ENCODE results near the gene BLCAP.
"Not testable (repeated sequence)": the region's sequence is repeated elsewhere in the genome, so short reads cannot be mapped to it uniquely, and the experiment has no call there.

The BLCAP gene, protein sequence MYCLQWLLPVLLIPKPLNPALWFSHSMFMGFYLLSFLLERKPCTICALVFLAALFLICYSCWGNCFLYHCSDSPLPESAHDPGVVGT

DNA sequence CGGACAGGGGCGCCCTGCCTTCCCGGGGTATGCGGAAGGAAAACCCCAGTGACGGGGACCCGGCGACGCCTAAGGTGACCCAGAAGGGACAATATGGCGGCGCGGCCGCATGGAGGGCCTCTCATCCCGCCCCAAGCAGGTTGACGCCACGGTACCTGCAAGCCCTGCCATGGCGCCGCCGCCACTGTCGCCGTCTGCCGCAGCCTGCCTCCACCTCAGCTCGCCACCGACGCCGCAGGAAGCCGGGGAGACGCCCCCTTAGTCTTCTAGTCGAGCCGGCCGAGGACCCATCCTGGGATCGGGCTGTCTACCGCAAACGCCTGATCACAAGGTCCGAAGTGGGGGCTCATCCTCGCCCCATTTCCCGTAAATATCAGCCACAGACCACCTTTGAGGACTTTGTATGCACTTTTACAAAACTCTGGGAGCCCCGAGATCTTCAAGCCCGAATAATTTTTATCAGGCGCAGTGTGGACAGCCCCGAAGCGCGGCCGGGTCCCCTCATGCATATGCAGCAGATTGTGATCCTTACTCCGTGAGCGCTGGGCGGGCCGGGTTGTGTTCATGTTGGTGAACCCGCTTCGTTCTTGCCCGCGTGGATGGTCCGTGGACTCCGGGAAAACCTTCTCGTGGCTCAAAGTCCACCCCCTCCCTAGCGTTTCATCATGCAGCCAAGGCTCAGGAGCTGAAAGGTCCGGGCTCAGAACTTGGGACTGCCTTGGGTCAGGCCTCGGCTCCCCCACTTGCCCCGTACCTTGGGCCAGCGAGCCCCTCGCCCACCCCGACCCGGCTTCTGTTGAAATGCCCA, at the start of gene BLCAP:
TSS of gene BLCAP (minus strand) at position 239 of the 808 bp plus-strand sequence. CDS start 8,702 bp downstream, outside the sequence.
- peak; percentile 93 for ATAC-seq

DNA sequence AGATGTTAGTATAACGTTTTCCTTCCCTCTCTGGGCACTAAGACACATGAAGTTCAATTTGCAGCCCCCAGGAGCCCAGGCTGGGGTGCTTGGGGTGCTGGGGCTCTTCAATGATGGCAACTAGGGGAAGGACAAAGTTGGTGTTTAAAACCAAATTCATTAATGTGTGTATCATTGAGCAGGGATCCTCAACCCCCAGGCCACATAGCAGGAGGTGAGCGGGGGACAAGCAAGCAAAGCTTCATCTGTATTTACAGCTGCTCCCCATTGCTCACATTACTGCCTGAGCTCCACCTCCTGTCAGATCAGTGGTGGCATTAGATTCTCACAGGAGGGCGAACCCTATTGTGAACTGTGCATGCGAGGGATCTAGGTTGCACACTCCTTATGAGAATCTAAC, 49.8 kb upstream of the BLCAP start:
- ATAC-seq: not testable (repeated sequence)

GRCh38 chr20:37576911-37577310, 49.2 kb upstream of the BLCAP start:
- ATAC-seq: no peak

GRCh38 chr20:37575884-37576283, 48.2 kb upstream of the BLCAP start:
- ATAC-seq: no peak

GRCh38 chr20:37574199-37574890, 46.7 kb upstream of the BLCAP start:
- ATAC-seq: no peak

- ATAC-seq: no peak
Observed at GRCh38 chr20:37573626-37574198, 46.0 kb upstream of the BLCAP start.

DNA sequence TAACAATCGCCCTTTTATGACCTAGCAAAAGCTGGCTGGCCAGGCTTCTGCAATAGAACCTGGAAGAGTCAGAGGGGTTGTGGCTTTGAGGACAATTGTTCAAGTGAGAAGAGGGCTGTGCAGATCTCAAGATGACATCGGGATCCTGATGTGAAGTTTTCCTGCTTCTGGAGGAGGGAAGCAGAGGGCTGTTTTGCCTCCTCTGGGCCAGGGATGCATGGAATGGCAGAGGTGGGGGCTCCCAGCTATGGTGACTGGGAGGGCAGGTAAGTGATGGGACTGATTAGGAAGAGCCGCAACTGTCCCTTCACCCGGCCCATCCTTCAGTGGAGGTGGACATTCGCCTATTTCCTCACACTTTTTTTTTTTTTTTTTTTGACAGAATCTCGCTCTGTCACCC, 43.4 kb upstream of the BLCAP start:
- no peak for ATAC-seq

- no peak for ATAC-seq
Observed at GRCh38 chr20:37570419-37570818, 42.7 kb upstream of the BLCAP start.

DNA sequence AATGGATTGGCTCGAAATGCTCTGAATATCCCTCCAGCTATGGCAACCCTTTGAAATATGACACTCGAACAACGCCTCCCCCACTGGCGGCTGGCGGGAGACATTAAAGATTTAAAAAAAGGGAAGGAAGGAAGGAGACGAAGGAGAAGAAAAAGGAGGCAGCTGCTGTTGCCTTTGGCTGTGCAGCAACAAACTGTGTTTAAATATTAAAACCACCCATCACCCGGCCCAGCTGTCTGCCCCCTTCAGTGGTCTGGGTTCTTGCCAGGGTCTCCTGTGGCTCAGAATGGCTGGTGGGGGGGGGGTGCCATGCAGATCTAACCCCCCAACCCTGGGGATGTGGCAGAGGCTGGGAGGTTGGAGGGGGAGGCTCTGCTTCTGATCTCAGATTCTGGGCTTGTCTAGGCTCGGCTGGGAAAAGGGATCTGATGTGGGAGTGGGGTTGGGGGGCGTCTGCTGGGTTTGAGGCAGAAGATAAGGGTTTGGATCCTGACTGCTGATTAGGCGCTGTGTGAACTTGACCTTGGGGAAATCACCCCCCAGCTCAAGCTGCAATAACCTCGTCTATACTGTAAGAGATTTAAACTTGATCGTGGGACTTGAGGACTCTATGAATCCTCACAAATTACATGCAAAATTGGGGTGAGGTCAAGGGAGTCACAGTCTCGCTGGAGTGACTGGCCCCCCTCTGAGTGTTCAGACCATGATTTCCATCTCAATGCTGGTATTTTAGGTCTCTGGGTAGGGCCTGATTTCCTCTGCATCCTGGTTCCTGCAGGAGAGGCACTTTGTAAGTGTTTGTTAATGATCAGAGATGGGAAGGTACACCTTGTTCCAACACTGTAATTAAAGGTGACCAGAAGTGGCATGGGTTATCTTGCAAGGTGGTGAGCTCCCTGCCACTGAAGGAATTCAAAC, 40.3 kb upstream of the BLCAP start:
- no peak for ATAC-seq

DNA sequence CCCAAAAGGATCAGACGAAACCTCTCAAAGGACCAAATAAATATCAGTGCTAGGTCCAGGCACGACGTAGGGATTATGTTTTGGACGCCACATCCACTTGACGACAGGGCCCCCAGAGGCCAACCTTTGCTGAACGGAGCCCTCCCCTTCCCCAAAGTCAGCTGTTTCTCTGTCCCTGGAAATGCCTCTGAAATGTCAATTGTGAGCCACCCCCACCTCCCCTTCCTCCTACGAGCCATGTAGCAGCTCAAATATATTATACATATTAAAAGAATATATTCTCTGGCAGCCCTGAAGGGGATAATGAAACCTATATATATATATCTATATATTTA, 39.6 kb upstream of the BLCAP start:
- ATAC-seq: no peak

DNA sequence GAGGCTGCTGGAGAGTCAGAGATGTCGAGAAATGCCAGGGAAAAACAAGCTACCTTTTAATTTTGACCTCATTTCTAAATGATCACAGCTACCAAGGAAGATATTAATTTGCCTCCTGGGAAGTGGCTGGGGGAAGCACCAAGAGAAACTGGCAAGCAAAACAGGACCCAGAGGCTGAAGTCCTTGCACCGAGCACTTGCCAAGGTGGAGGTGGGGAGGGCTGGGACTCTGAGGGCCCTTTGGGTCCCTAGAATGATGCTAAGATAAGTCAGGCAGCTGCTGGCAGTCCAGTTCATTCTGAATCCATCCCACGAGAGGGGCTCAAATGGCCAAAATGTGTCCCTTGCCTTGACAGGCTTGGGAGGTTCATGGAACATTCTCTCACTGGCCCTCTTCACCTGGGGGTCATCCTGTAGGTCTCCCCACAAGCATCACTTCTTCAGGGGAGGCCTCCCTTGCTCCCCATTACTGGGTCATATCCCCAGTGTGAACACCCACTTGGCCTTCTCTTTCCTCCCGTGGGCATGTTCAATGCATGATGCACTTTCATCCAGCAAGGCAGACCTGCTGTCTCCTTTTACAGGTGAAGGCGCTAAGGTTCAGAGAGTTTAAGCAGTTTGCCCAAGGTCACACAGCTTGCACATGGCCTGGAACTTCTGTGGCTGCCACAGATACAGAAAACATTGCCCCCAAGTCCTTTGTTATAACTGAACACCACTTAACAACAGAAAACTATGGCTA, 39.1 kb upstream of the BLCAP start:
- no peak for ATAC-seq

DNA sequence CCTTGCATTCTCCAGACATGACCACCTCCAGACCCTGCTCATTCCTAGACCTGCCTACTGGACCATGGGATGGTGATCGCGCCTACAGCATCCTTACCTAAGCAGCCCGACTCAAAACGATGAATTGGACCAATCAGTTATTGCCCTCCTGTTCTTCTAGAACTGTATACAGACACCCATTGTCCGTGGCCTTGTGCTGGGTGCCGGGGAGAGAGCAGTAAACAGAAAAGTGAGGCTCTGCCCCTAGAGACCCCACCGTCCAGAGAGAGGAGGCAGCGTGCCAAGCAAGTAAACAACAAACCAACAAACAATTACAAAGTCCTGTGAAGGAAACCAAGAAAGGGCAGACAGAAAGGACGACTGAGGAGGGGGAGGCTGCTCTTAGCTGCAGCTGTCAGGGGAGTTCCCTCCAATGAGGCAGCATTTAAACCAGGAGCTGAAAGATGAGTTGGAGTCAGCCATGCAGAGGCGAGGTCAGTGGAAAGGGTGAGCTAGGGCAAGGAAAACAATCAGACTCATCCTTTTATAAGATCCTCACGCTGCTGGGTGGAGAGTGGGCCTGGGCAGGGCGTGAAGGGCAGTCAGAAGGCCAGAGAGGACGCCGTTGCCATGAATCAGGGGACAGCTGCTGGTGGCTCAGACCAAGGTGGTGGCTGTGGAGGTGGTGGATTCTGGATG, 37.6 kb upstream of the BLCAP start:
- ATAC-seq: no peak

DNA sequence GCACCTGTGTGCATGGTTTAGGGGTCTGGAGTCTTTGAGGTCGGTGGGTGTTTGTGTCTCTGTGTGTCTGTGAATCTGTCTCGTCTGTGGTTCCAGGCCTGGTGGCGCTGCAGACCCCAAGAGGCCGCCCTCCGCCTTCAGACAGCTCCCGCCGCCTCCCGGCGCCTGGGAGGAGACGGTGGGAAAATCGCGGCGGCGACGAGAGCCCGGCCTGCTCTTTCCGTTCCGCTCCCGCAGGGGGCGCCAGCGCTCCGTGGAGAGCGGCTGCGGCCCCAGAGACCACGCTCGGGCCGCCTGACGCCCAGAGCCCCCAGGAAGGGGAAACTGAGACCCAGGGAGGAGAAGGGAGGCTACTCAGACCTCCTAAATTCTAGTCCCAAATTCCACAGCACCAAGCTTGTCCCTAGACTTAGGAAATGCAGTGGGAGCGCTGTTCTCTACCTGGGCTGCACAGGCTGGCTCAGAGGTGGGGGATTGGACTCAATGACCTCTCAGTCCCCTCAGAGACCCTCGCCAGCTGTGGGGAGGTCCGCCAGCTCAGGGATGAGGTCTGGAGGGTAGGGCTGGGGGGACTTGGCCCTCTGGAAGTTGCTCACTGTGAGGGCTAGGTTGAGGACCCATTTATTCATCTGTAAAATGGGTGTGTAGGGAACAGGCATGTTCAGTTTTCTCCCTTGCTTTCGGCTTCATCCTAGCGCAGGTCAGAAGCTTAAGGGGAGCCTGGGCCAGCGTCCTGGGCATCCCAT, 36.9 kb upstream of the BLCAP start:
- no peak for ATAC-seq

- ATAC-seq: no peak
Observed at GRCh38 chr20:37564016-37564387, 36.3 kb upstream of the BLCAP start.

DNA sequence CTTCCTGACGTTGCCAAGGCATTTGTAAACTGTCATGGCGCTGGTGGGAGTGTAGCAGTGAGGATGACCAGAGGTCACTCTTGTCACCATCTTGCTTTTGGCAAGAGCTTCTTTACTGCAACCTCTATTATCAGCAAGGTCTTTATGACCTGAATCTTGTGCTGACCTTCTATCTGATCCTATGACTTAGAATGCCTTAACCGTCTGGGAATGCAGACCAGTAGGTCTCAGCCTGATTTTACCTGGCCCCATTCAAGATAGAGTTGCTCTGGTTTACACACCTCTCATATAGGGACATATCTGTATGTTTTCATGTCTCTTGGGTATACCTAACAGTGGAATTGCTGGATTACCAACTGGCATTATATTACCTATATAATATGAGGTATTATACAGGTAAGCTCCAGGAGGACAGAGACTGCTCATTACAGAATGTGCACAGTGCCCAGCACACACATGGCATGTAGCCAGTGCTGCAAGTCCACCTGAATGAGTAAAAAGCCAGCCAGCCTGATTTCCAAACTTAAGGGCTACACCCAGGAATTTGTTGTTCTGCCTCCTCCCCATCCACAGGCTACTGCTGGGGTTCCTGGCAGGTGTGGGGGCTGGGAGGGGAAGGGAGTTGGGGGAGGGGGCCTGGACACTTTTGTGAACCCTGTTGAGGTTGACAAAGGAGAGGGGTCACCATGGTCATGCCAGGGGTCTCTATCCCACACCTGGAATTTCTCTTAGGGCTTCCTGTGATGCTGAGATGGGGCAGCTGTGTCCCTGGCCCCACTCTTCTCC, 35.2 kb upstream of the BLCAP start:
- ATAC-seq: no peak

GRCh38 chr20:37560629-37561028, 33.0 kb upstream of the BLCAP start:
- no peak for ATAC-seq

DNA sequence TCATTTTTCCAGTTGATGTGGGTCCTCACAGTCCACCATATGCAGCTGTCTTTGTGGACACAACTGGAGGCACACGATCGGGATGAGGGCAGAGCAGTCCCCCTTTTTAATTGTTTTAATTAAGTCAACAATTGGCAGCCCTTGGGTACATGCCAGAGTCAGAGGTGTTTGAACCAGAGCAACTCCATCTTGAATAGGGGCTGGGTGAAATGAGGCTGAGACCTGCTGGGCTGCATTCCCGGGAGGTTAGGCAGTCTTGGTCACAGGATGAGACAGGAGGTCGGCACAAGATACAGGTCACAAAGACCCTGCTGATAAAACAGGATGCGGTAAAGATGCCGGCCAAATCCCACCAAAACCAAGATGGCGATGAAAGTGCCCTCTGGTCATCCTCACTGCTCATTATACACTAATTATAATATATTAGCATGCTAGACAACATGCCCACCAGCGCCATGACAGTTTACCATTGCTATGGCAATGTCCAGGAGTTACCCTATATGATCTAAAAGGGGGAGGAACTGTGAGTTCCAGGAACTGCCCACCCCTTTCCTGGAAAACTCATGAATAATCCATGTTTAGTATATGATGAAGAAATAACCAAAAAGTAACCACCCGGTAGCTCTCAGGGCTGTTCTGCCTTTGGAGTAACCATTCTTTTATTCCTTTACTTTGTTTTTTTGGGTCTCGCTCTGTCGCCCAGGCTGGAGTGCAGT, 31.8 kb upstream of the BLCAP start:
- no peak for ATAC-seq

- ATAC-seq: no peak
Observed at GRCh38 chr20:37558779-37559178, 31.1 kb upstream of the BLCAP start.

DNA sequence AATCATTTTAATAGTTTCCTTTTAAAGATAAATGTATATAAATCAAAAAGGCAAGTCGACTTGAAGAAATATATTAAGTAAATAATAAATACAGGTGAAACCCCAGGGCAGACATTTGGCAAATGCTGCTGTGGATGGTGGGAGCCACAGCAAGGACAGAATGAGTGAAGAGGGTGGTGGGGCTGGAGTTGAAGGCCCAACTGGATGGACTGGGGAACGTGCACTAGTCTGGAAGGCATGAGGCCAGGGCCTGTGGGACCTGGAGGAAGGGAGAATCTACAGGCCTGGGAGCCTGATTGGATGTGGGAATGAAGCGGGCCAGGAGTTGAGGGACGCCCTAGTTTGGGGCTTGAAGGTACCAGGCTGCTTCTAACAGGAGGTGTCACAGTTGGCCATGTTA, 30.6 kb upstream of the BLCAP start:
- no peak for ATAC-seq

Measured in activated CD4-positive, CD25-positive, alpha-beta regulatory T cell treated with anti-CD3 and anti-CD28 coated beads, Interleukin-2, amount 50 U/mL, for 24 hours (primary cell).